Measurements from ENCODE around the gene PDE6B. TPM values are rescaled to one million over a fixed set of nuclear protein-coding genes. Genes with fewer than 3 reads are reported as not detected.

The PDE6B gene
- total RNA-seq, 1 donor from 2014 or later, result 12.2 TPM

DNA sequence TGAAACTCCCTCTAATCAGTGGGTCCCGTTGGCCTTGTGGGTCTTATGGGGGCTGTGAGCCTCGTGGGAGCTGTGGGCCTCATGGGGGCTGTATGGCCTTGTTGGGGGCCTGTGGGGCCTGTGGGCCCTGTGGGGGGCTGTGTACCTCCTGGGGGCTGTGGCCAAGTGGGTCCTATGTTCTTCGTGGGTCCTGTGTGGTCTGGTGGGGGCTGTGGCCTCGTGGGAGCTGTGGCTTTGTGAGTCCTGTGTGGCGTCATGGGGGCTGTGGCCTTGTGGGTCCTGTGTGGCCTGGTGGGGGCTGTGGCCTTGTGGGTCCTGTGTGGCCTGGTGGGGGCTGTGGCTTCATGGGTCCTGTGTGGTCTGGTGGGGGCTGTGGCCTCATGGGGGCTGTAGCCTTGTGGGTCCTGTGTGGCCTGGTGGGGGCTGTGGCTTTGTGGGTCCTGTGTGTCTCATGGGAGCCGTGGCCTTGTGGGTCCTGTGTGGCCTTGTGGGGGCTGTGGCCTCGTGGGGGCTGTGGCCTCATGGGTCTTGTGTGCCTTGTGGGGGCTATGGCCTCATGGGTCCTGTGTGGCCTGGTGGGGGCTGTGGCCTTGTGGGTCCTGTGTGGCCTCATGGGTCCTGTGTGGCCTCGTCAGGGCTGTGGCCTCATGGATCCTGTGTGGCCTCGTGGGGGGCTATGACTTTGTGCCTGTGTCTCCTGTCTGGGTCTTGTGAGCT, 87.7 kb downstream of the PDE6B start:
- TF ChIP-seq, protein P1, sequence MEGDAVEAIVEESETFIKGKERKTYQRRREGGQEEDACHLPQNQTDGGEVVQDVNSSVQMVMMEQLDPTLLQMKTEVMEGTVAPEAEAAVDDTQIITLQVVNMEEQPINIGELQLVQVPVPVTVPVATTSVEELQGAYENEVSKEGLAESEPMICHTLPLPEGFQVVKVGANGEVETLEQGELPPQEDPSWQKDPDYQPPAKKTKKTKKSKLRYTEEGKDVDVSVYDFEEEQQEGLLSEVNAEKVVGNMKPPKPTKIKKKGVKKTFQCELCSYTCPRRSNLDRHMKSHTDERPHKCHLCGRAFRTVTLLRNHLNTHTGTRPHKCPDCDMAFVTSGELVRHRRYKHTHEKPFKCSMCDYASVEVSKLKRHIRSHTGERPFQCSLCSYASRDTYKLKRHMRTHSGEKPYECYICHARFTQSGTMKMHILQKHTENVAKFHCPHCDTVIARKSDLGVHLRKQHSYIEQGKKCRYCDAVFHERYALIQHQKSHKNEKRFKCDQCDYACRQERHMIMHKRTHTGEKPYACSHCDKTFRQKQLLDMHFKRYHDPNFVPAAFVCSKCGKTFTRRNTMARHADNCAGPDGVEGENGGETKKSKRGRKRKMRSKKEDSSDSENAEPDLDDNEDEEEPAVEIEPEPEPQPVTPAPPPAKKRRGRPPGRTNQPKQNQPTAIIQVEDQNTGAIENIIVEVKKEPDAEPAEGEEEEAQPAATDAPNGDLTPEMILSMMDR (conservative IDR thresholded peaks at IDR 0.05), result no peak
- peaks cover 22% of the 10 kb centered on the region for H3K36me3 Mint-ChIP-seq

DNA sequence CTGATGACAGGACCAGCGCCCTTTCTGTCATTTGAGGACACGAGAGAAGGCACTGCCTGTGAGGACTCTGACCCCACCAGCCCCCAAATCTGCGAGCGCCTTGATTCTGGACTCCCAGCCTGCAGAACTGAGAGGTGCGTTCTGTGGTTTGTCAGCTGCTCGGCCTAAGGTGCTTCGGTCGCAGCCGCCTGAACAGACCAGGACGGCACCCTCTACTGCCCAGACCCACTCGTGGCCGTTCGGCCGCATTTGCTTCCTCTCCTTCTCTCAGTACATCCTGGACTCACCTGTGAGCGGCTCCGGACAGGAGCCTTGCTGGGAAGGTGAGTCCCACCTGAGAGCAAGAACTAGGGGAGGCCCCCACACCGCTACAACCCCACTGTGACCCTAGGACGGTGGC, 88.7 kb downstream of the PDE6B start:
- Mint-ChIP-seq H3K36me3 (peaks cover 16% of the 10 kb centered on the region), H3K27ac (no peak overlapping the region), H3K27me3 (no peaks in the 10 kb centered on the region), H3K4me1 (ENCODE audit: unreplicated experiment) (peaks cover 19% of the 10 kb centered on the region), H3K4me3 (no peak overlapping the region), H3K9me3 (no peaks in the 10 kb centered on the region)
- TF ChIP-seq, protein P1 (conservative IDR thresholded peaks at IDR 0.05), result no peak
- DNase-seq (ENCODE audit: extremely low spot score, unreplicated experiment), result no peak

More for the DNA sequence above, 87.7 kb downstream of the PDE6B start:
- Mint-ChIP-seq H3K4me3 (no peak overlapping the region), H3K9me3 (no peaks in the 10 kb centered on the region), H3K4me1 (ENCODE audit: unreplicated experiment) (peaks cover 26% of the 10 kb centered on the region), H3K27ac (no peak overlapping the region), H3K27me3 (no peaks in the 10 kb centered on the region)
- no peak for DNase-seq (ENCODE audit: extremely low spot score, unreplicated experiment)

DNA sequence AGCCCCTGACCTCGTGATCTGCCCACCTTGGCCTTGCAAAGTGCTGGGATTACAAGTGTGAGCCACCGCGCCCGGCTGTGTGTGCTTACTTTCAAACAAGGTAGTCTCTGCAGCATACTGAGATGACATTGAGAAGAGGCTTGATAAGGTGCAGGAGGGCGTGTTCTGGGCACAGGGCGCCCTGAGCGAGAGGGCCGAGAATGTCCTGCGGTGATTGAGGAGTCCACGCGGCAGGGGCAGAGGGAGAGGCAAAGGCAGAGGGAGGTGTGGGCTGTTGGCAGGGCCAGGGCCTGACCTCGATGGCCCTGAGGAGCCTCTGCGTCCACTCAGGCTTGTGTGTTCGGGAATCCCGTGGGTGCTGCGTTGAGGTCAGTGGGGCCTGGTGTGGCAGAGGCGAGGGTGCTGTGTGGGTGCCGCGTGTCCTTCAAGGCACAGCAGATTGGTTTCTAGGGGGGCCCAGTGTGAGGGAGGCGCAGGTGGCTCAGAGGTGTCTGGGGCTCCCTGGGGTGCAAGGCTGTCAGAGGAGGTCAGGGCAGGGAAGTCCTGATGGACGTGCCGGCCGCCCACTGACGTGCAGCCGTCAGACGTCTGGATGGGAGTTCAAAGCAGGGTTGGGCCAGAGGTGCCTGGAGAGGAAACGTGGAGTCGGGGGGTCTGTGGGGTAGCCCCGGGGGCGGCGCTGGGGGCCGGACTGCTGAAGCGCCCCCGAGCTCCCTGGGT, 92.4 kb downstream of the PDE6B start:
- no peak for DNase-seq (ENCODE audit: extremely low spot score, unreplicated experiment)
- Mint-ChIP-seq H3K36me3 (peaks cover 7% of the 10 kb centered on the region), H3K4me1 (ENCODE audit: unreplicated experiment) (peaks cover 7% of the 10 kb centered on the region), H3K9me3 (no peaks in the 10 kb centered on the region), H3K27ac (peak overlapping the region; percentile 29), H3K27me3 (no peaks in the 10 kb centered on the region), H3K4me3 (no peak overlapping the region)
- TF ChIP-seq, protein P1 (conservative IDR thresholded peaks at IDR 0.05), result no peak

DNA sequence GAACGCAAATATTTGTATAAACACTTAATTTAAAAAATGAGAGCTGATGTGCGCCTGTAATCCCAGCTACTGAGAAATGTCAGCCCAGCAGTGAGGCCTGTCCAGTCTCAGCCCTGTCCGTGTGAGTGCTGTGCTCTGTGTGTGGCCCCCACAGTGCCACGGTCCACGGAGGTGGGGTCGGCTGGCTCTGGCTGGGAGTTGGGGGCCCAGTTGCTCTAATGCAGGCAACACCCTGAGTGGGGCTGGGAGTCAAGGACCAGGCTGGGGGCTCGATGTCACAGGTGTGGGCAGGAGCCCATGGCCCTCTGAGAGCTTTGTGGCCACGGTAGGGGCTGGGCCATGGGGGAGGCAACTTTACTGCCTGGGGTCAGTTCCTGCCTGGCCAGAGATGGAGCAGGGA, 93.1 kb downstream of the PDE6B start:
- Mint-ChIP-seq H3K4me1 (ENCODE audit: unreplicated experiment) (peaks cover 7% of the 10 kb centered on the region), H3K4me3 (no peak overlapping the region), H3K27ac (no peak overlapping the region)

More for the DNA sequence above, 93.1 kb downstream of the PDE6B start:
- H3K36me3 Mint-ChIP-seq, result peaks cover 7% of the 10 kb centered on the region
- DNase-seq (ENCODE audit: extremely low spot score, unreplicated experiment), result no peak
- no peaks in the 10 kb centered on the region for H3K27me3 Mint-ChIP-seq
- TF ChIP-seq, protein P1 (conservative IDR thresholded peaks at IDR 0.05), result no peak
- no peaks in the 10 kb centered on the region for H3K9me3 Mint-ChIP-seq

Other genes starting within 250 kb of the PDE6B start
- gene ZNF721, start 126.4 kb upstream of the PDE6B start, total RNA-seq (ENCODE audit: low replicate concordance), result 36.2 and 42.0 TPM in 2 replicates
- 61.8 and 63.6 TPM in 2 replicates for gene PIGG, start 126.4 kb upstream of the PDE6B start, total RNA-seq (ENCODE audit: low replicate concordance)
- gene TMEM271, start 49.3 kb upstream of the PDE6B start, total RNA-seq (ENCODE audit: low replicate concordance), result 0.21 and 0.36 TPM in 2 replicates
- 285 and 363 TPM in 2 replicates for gene ATP5ME, start 48.7 kb downstream of the PDE6B start, total RNA-seq (ENCODE audit: low replicate concordance)
- gene MYL5, start 49.0 kb downstream of the PDE6B start, total RNA-seq (ENCODE audit: low replicate concordance), result 20.2 and 21.3 TPM in 2 replicates
- gene SLC49A3, start 63.6 kb downstream of the PDE6B start, total RNA-seq (ENCODE audit: low replicate concordance), result 2.5 and 3.3 TPM in 2 replicates
- 64.3 and 66.7 TPM in 2 replicates for gene PCGF3, start 80.3 kb downstream of the PDE6B start, total RNA-seq (ENCODE audit: low replicate concordance)
- 3.7 and 5.6 TPM in 2 replicates for gene CPLX1, start 200.6 kb downstream of the PDE6B start, total RNA-seq (ENCODE audit: low replicate concordance)

Measured in type B pancreatic cell (in vitro differentiated cells).